Activated naive CD4-positive, alpha-beta T cell treated with Interleukin-2 at 50 U/mL for 16 hours (primary cell): ENCODE data around the gene CCDC174.
"Not testable (repeated sequence)": the region's sequence is repeated elsewhere in the genome, so short reads cannot be mapped to it uniquely, and the experiment has no call there.

Experiments used
- DNase-seq: peaks from one replicate; pipeline ENCODE4 v3.0.0-alpha.2; 2020

The CCDC174 gene

GRCh38 chr3:14651440-14652251, at the start of gene CCDC174:
TSS of gene CCDC174 (plus strand) at chr3:14651762. CDS start at chr3:14651837, 75 bp downstream.
- peak; percentile 96 for DNase-seq

GRCh38 chr3:14602006-14602803, 49.4 kb upstream of the CCDC174 start:
- DNase-seq: no peak

DNA sequence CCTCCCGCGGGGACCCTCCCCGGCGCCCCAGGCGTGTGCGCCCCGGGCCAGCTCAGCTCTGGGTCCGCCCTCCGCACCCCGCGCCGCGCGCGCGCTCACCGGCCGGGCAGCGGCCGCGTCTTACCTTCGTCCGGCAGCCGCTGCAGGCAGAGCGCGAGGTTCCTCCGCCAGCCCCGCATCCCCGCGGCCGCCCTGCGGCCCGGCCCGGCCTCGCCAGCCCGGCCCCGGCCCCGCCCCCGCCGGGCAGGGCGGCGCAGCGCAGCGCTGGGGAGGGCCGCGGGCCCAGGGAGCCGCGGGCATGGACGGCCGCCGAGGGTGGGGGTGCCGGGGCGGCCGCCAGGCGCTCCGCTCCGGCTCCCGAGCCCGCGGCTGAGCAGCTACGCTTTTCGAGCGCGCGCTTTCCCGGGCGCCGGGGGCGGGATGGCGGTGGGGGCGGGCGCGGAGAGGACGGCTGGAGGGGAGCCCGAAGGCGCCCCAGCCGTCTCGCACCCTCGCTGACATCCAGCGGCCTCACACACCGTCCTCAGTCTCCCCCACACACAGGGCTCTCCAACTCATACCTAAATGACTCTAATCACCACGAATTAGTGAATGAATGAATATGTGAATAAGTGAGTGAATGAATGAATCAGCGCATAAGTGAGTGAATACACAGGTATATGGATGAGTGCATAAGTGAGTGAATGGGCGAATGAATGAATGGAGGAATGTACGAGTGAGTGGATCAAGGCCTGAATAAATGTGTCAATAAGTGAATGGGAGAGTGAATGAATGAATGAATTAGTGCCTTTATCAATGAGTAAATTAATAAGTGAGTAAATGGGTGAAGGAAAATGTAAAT, 48.5 kb upstream of the CCDC174 start:
- DNase-seq: no peak

DNA sequence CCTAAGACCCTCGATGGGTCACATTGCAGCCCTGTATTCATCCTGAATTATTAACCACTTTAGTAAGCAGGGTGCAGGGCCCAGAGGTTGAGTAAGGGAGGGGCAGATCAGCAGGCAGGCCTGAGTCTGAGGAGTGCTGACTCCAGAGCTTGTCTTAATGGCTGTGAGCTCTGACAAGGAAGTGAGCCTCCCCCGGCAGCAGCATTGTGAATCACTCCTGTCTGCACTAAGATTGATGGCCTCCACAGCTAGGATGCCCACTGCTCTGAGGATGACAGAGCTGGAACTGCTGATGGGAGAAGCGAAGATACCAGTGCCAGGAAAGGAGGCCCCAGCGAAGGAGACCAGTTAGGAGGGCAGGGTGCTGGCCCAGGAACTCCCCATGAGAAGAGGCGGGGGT, 46.5 kb upstream of the CCDC174 start:
- DNase-seq: no peak

GRCh38 chr3:14605744-14606143, 45.8 kb upstream of the CCDC174 start:
- no peak for DNase-seq

DNA sequence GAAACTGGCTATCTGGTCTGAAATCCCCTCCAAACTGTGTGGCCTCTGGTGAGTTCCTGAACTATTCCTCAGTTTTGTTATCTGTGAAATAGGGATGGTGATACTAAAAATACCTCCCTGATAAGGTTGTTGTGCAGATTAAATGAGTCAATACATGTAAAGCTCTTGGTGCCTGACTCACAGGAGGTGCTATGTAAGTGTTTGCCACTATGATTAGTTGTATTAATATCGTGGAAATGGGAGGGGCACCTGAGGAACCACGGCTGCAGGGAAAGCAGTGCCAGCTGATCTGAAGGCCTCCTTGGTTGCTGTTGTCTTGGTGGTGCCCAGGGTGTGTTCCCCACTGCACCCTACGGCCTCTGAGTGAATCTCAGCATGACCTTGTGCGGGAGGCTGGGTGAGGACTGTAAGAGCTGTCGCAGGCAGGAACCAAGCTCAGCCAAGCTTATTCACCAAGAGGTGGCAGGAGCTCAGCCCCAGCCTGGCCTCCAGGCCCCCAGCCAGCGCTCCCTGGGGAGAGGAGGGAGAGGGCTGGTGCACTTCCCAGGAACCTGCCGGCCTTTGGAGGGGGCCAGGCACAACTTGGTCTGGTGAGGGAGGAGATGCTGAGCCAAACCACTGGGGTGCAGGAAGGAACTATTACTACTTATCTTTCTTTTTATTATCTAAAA, 44.8 kb upstream of the CCDC174 start:
- DNase-seq: no peak

DNA sequence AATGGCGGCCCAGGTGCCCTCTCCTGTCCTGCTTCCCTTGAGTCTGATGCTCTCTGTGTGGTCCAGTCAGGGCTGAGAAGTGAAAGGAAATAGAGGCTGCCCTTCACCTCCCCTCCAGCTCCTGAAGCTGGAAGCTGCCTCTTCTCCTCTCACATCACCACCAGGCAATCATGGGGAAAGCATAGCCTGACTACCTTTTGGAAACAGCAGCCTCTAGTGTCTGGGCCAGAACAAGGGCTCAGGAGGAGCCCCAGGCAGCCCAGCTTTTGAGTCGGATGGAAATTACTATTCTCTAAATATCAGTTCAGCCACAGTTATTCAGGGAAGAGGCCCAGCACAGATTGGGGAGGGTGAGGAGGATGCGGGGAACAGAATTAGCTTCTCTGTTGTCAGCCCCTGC, 43.3 kb upstream of the CCDC174 start:
- DNase-seq: no peak

- DNase-seq: not testable (repeated sequence)
Measured at GRCh38 chr3:14609058-14609457, 42.5 kb upstream of the CCDC174 start.

GRCh38 chr3:14609506-14609905, 42.1 kb upstream of the CCDC174 start:
- no peak for DNase-seq

GRCh38 chr3:14609941-14610340, 41.6 kb upstream of the CCDC174 start:
- DNase-seq: no peak

- DNase-seq: no peak
Measured at GRCh38 chr3:14614189-14614588, 37.4 kb upstream of the CCDC174 start.

DNA sequence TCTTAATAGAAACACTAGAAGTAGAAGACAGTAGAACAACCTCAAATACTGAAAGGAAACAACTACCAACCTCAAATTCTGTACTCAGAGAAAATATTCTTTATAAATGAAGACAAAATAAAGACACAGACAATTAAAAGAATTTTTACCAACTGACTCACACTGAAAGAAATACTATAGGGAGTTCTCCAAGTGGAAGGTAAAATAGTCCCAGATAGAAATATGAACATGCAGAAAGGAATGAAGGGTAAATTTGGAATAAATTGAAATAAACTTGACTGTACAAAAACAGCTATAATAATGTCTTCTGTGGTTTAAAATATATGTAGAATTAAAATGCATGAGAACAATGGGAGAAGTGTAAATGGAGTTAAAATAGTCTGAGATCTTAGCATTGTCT, 36.7 kb upstream of the CCDC174 start:
- no peak for DNase-seq

GRCh38 chr3:14616606-14617507, 34.7 kb upstream of the CCDC174 start:
- no peak for DNase-seq

GRCh38 chr3:14617508-14618023, 34.0 kb upstream of the CCDC174 start:
- DNase-seq: no peak

- DNase-seq: no peak
Measured at GRCh38 chr3:14619605-14620004, 32.0 kb upstream of the CCDC174 start.

DNA sequence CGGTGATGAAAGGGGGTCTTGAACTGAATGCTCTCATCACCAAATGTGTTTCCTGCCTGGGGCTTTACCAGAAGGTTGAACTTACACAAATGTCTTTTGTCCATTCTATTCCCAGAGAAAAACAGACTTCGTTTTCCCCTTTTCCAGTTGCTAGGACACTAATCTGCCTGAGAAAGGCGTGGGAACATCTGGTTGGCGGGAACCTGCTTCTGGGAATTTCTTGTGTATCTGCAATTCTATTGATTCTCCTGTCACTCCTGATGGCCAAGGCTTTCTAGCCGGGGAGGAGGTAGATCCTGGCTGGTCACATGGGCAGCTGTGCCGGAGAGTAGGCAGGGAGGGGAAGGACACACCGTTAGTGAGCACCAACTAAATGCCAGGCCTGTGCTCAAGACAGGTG, 31.1 kb upstream of the CCDC174 start:
- DNase-seq: no peak

DNA sequence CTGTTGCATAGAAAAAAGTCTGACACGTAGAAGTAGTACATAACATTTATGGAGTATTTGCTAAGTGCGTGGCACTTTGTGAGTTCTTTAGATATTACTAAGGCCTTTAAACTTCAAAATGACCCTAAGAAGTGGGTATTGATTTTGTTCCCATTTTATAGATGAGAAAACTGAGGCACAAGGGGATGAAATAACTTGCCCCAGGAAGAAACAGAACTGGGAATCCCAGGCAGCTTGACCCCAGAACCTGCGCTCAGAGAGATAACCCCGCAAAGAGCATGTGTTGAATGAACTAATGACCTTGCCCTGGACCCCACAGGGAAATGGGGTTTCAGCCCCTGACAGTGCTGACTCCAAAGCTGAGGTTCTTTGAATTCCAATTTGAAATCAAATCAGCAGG, 30.5 kb upstream of the CCDC174 start:
- no peak for DNase-seq

GRCh38 chr3:14622368-14622767, 29.2 kb upstream of the CCDC174 start:
- DNase-seq: no peak

GRCh38 chr3:14623569-14624051, 28.0 kb upstream of the CCDC174 start:
- DNase-seq: no peak

DNA sequence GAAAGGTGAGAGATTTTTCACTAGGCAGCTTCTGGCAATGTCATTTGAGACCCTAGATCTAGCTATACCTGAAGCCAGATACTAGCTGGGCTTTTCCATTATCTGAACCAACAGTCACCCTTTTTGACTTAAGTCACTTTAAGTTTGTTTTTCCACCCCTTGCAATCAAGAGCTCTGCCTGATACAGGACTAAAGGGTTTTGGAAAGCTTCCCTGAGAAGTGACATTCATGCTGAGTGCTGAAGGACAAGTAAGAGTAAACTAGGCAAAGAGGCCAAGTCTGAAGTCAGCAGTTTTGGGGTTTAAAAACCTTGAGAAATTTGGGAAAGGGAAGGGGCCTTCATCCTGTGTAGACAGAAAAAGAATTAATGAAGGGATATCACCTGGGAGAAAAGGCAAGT, 27.1 kb upstream of the CCDC174 start:
- DNase-seq: no peak

DNA sequence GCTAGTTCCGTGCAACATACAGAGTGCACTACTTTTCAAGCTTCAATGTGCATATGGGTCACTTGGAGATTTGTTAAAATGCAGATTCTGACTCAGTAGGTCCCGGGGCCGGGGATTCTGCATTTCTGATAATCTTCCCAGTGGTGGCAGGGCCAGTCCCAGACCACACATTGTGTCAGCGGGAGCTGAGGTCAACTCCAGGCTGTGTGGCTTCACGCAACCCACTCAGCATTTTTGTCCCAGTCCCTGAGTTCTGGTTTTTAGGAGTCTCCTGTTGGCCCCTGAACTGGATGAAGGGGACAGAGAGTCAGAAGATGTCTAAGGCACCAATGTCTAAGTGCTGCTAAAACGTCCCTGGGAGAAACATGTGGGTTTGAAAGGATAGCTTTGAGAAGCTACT, 26.1 kb upstream of the CCDC174 start:
- no peak for DNase-seq
